H9 (cell line): ENCODE data around the gene FAF1. TPM values are rescaled to one million over a fixed set of nuclear protein-coding genes. Genes with fewer than 3 reads are reported as not detected.

ENCODE experiments used
- DNase-seq: peaks from one replicate; pipeline ENCODE4 v3.0.0-alpha.2; 2017
- H2AFZ ChIP-seq: one replicate; pipeline ENCODE4 v1.6.1; 2013; ENCODE audit warnings: mild to moderate bottlenecking, low read length, control low read depth, moderate library complexity
- H2AK5ac ChIP-seq: 2 replicates; pipeline ENCODE4 v1.6.1; 2013; ENCODE audit warnings: low read length, control low read depth, mixed read lengths; ENCODE audit not compliant: insufficient read length
- H2BK120ac ChIP-seq: one replicate; pipeline ENCODE4 v1.6.1; 2013; ENCODE audit warnings: low read depth, mild to moderate bottlenecking, low read length, control low read depth, inconsistent platforms; ENCODE audit not compliant: poor library complexity, severe bottlenecking
- H2BK12ac ChIP-seq: 2 replicates; pipeline ENCODE4 v1.6.1; 2013; ENCODE audit warnings: low read length, control low read depth, mixed read lengths, low read depth; ENCODE audit not compliant: insufficient read length
- H2BK15ac ChIP-seq: 2 replicates; pipeline ENCODE4 v1.6.1; 2013; ENCODE audit warnings: low read depth, low read length, control low read depth
- H2BK20ac ChIP-seq: one replicate; pipeline ENCODE4 v1.6.1; 2013; ENCODE audit warnings: low read depth, mild to moderate bottlenecking, low read length, control low read depth, inconsistent platforms; ENCODE audit not compliant: poor library complexity, severe bottlenecking
- H2BK5ac ChIP-seq: 2 replicates; pipeline ENCODE4 v1.6.1; 2013; ENCODE audit warnings: low read length, control low read depth, mixed read lengths; ENCODE audit not compliant: insufficient read length
- H3K14ac ChIP-seq: 2 replicates; pipeline ENCODE4 v1.6.1; 2013; ENCODE audit warnings: low read length, control low read depth; ENCODE audit not compliant: insufficient read depth
- H3K18ac ChIP-seq: 2 replicates; pipeline ENCODE4 v1.6.1; 2013; ENCODE audit warnings: low read depth, mild to moderate bottlenecking, mixed read lengths, low read length, control low read depth; ENCODE audit not compliant: insufficient read length
- H3K23ac ChIP-seq: 2 replicates; pipeline ENCODE4 v1.6.1; 2013; ENCODE audit warnings: low read length, control low read depth, mixed read lengths, low read depth; ENCODE audit not compliant: insufficient read length
- H3K23me2 ChIP-seq: 2 replicates; pipeline ENCODE4 v1.6.1; 2013; ENCODE audit warnings: low read depth, mild to moderate bottlenecking, mixed read lengths, low read length, control low read depth; ENCODE audit not compliant: insufficient read length, poor library complexity, severe bottlenecking
- H3K27ac ChIP-seq: 2 replicates; pipeline ENCODE4 v1.5.1; 2013; ENCODE audit warnings: low read length, control low read depth, mixed read lengths, low read depth; ENCODE audit not compliant: insufficient read length
- H3K27me3 ChIP-seq: 2 replicates; pipeline ENCODE4 v1.6.1; 2013; ENCODE audit warnings: low read length, control low read depth, inconsistent platforms; ENCODE audit not compliant: insufficient read depth
- H3K4ac ChIP-seq: 2 replicates; pipeline ENCODE4 v1.6.1; 2013; ENCODE audit warnings: low read depth, mild to moderate bottlenecking, control low read depth, inconsistent platforms, low read length, moderate library complexity
- H3K4me1 ChIP-seq: 2 replicates; pipeline ENCODE4 v1.6.1; 2013; ENCODE audit warnings: low read length, control low read depth, inconsistent platforms; ENCODE audit not compliant: insufficient read depth
- H3K4me2 ChIP-seq: 2 replicates; pipeline ENCODE4 v1.6.1; 2013; ENCODE audit warnings: low read length, control low read depth, mixed read lengths; ENCODE audit not compliant: insufficient read length, insufficient read depth
- H3K56ac ChIP-seq: 2 replicates; pipeline ENCODE4 v1.6.1; 2013; ENCODE audit warnings: low read depth, mild to moderate bottlenecking, mixed read lengths, low read length, control low read depth; ENCODE audit not compliant: insufficient read length
- H3K79me1 ChIP-seq: 2 replicates; pipeline ENCODE4 v1.6.1; 2013; ENCODE audit warnings: low read depth, mild to moderate bottlenecking, moderate library complexity, low read length, control low read depth, inconsistent platforms; ENCODE audit not compliant: insufficient read depth, poor library complexity, severe bottlenecking
- H3K79me2 ChIP-seq: 2 replicates; pipeline ENCODE4 v1.6.1; 2013; ENCODE audit warnings: low read length, control low read depth, inconsistent platforms; ENCODE audit not compliant: insufficient read depth
- H3K9ac ChIP-seq: 2 replicates; pipeline ENCODE4 v1.6.1; 2013; ENCODE audit warnings: low read length, control low read depth, mixed read lengths; ENCODE audit not compliant: insufficient read length; ENCODE audit errors: extremely low read depth
- H3K9me3 ChIP-seq: one replicate; pipeline ENCODE4 v1.6.1; 2013; ENCODE audit warnings: low read depth, low read length, inconsistent platforms; ENCODE audit not compliant: control insufficient read depth
- H3T11ph ChIP-seq: one replicate; pipeline ENCODE4 v1.6.1; 2013; ENCODE audit warnings: mild to moderate bottlenecking, low read length, control low read depth, inconsistent platforms
- H4K20me1 ChIP-seq: one replicate; pipeline ENCODE4 v1.6.1; 2013; ENCODE audit not compliant: control insufficient read depth, insufficient read length, insufficient read depth
- H4K5ac ChIP-seq: 2 replicates; pipeline ENCODE4 v1.6.1; 2013; ENCODE audit warnings: low read depth, mild to moderate bottlenecking, mixed read lengths, low read length, control low read depth; ENCODE audit not compliant: insufficient read length
- H4K8ac ChIP-seq: replicated peaks from 2 replicates; pipeline ENCODE4 v1.6.1; 2013; ENCODE audit warnings: low read length, control low read depth, mixed read lengths, low read depth; ENCODE audit not compliant: insufficient read length
- H4K91ac ChIP-seq: 2 replicates; pipeline ENCODE4 v1.6.1; 2013; ENCODE audit warnings: low read depth, mild to moderate bottlenecking, moderate library complexity, mixed read lengths, low read length, control low read depth; ENCODE audit not compliant: insufficient read length
- H3K27ac Mint-ChIP-seq, 3 experiments: 2 replicates in 2 of 3; 3 replicates in 1 of 3; pipeline ENCODE4 v1.8.0; 2020 to 2021; ENCODE audit warnings: mixed read lengths in 3 of 3, mild to moderate bottlenecking in 1 of 3, moderate library complexity in 1 of 3
- H3K27me3 Mint-ChIP-seq: 2 replicates; pipeline ENCODE4 v1.8.0; 2021; ENCODE audit warnings: low read depth, mild to moderate bottlenecking, moderate library complexity, mixed read lengths
- H3K36me3 Mint-ChIP-seq, 3 experiments: 2 replicates in 2 of 3; 3 replicates in 1 of 3; pipeline ENCODE4 v1.8.0; 2020 to 2021; ENCODE audit warnings: low read depth in 3 of 3, mixed read lengths in 3 of 3; ENCODE audit not compliant: insufficient read depth in 1 of 3
- H3K4me1 Mint-ChIP-seq, 2 experiments: 2 replicates each; pipeline ENCODE4 v1.8.0; 2020; ENCODE audit warnings: mixed read lengths in 2 of 2
- H3K4me3 Mint-ChIP-seq, 2 experiments: 2 replicates in 1 of 2; 3 replicates in 1 of 2; pipeline ENCODE4 v1.8.0; 2020 to 2021; ENCODE audit warnings: mild to moderate bottlenecking in 2 of 2, mixed read lengths in 2 of 2, moderate library complexity in 1 of 2
- H3K9me3 Mint-ChIP-seq, 2 experiments: 2 replicates in 1 of 2; 3 replicates in 1 of 2; pipeline ENCODE4 v1.8.0; 2020; ENCODE audit warnings: mild to moderate bottlenecking in 2 of 2, mixed read lengths in 2 of 2, moderate library complexity in 1 of 2
- WGBS: extraction: QIAGEN DNeasy Blood & Tissue Kit; methylation state at CpG from one replicate; pipeline ENCODE4 v1.1.7; 2013; ENCODE audit warnings: missing lambda C conversion rate, low lambda C conversion rate, mixed read lengths; ENCODE audit not compliant: insufficient read length; ENCODE audit errors: extremely low coverage; 5-methylcytosine and 5-hydroxymethylcytosine counted together
- total RNA-seq: library from RNA; stranded (reverse); gene quantifications from 2 replicates; pipeline ENCODE4 v1.2.1, GENCODE V29; 2021
- TF ChIP-seq, protein P1 (sequence below): fragments of 200-600 bp; sonication (generic); conservative IDR thresholded peaks from 3 replicates; pipeline ENCODE4 v1.8.0; 2021; ENCODE audit warnings: antibody characterized with exemption, mild to moderate bottlenecking

FAF1 gene
- total RNA-seq, 1 experiment from 2014 or later, result 60.8 TPM

DNA sequence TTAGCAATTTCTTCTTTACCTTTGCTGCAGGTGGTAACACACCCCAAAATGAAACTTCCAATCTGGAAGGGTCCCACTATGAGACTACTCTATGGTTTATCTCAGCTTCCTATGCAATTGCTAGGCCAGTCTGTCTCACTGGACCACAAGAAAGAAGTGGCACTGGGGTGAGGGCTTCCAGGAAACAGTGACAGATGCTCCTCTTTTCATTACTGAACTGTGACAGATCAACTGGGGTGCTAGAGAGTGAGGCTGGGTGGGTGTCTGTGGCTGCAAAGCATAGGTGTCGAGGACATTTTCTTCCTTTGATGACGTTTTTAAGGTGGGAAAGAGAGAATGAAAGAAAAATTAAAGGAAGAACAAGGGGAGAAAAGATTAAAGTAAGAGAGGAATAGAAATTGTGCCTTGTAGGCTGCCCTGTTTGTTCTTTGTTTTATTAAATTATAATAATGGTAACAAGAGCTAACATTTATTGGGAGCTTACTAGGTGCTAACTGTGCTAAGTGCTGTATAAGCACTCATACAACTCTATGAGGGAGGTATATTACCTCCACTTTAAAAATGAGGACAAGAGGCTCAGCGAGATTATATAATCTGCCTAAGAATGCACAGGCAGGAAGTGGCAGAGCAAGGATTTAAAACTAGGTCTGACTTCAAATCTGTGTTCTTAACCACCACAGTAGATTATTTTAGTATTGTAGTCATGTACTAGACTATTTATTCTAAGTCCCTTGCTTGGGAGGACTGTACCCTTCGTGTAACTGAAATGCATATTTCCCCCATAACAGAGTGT is 509.0 kb downstream of the FAF1 start:
- no peaks in the 10 kb centered on the region for H3K4me1 ChIP-seq
- H2BK12ac ChIP-seq, result no peak overlapping the region
- H3K79me1 ChIP-seq, result no peaks in the 10 kb centered on the region
- H3K27me3 ChIP-seq, result no peaks in the 10 kb centered on the region
- H3K23me2 ChIP-seq, result no peaks in the 10 kb centered on the region
- no peak overlapping the region for H3T11ph ChIP-seq
- no peak overlapping the region for H2BK120ac ChIP-seq
- H4K8ac ChIP-seq, result no peak overlapping the region
- no peak overlapping the region for H3K27ac Mint-ChIP-seq
- no peak overlapping the region for H3K14ac ChIP-seq
- no peak overlapping the region for H2BK5ac ChIP-seq
- H3K23ac ChIP-seq, result no peak overlapping the region
- H2BK15ac ChIP-seq, result no peak overlapping the region
- no peak overlapping the region for H2AFZ ChIP-seq
- H3K18ac ChIP-seq, result no peak overlapping the region
- no peak overlapping the region for H3K56ac ChIP-seq
- H2BK20ac ChIP-seq, result no peak overlapping the region
- DNase-seq, result no peak
- H3K9me3 ChIP-seq, result no peaks in the 10 kb centered on the region
- 100% methylated on average over 1 of the region's 4 CpGs for WGBS
- no peak overlapping the region for H4K5ac ChIP-seq
- TF ChIP-seq, protein P1, sequence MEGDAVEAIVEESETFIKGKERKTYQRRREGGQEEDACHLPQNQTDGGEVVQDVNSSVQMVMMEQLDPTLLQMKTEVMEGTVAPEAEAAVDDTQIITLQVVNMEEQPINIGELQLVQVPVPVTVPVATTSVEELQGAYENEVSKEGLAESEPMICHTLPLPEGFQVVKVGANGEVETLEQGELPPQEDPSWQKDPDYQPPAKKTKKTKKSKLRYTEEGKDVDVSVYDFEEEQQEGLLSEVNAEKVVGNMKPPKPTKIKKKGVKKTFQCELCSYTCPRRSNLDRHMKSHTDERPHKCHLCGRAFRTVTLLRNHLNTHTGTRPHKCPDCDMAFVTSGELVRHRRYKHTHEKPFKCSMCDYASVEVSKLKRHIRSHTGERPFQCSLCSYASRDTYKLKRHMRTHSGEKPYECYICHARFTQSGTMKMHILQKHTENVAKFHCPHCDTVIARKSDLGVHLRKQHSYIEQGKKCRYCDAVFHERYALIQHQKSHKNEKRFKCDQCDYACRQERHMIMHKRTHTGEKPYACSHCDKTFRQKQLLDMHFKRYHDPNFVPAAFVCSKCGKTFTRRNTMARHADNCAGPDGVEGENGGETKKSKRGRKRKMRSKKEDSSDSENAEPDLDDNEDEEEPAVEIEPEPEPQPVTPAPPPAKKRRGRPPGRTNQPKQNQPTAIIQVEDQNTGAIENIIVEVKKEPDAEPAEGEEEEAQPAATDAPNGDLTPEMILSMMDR, result no peak
- no peak overlapping the region for H3K27ac ChIP-seq
- H3K4me3 Mint-ChIP-seq, result no peak overlapping the region
- no peaks in the 10 kb centered on the region for H3K9me3 Mint-ChIP-seq
- H4K91ac ChIP-seq, result no peak overlapping the region
- H2AK5ac ChIP-seq, result no peak overlapping the region
- no peak overlapping the region for H3K4ac ChIP-seq
- peaks cover 5 to 9% of the 10 kb centered on the region in 2 experiments; a peak in 2 of 4 replicates for H3K4me1 Mint-ChIP-seq
- no peaks in the 10 kb centered on the region for H3K36me3 Mint-ChIP-seq
- no peaks in the 10 kb centered on the region for H3K79me2 ChIP-seq
- H3K9ac ChIP-seq, result no peak overlapping the region
- no peak overlapping the region for H3K4me2 ChIP-seq
- no peaks in the 10 kb centered on the region for H4K20me1 ChIP-seq
- peaks cover 1% of the 10 kb centered on the region; the same call in 1 of the 2 replicates for H3K27me3 Mint-ChIP-seq
